Activated naive CD4-positive, alpha-beta T cell treated with anti-CD3 and anti-CD28 coated beads, Interleukin-2, amount 50 U/mL, for 16 hours (primary cell): ENCODE data around the gene MTUS2.
"Not testable (repeated sequence)": the region's sequence is repeated elsewhere in the genome, so short reads cannot be mapped to it uniquely, and the experiment has no call there.

ENCODE experiments used
- DNase-seq: peaks from one replicate; pipeline ENCODE4 v3.0.0-alpha.2; 2020

Gene MTUS2

GRCh38 chr13:29345860-29346582, 525.9 kb downstream of the MTUS2 start:
- not testable (repeated sequence) for DNase-seq

DNA sequence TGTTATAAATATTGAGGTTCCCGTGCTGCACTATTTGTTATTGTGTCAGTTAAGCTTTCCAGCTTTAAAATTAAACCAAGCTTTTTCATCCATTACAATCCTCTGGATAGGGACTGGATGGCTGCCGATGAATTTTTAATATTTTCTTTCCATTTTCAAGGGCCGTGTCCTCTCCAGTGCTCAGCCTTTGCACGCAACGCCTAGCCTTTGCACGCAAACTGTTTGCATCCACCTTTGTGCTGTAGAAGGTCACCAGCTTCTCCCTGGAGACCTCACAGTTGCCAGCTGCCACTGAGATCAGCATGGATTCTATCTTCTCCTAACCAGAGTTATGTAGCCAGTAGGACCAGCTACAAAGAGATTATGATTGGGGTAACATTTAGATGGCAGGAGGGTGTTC, 534.9 kb downstream of the MTUS2 start:
- no peak for DNase-seq

GRCh38 chr13:29359181-29359580, 539.0 kb downstream of the MTUS2 start:
- DNase-seq = no peak

- DNase-seq = no peak
Measured at GRCh38 chr13:29361716-29362115, 541.6 kb downstream of the MTUS2 start.

DNA sequence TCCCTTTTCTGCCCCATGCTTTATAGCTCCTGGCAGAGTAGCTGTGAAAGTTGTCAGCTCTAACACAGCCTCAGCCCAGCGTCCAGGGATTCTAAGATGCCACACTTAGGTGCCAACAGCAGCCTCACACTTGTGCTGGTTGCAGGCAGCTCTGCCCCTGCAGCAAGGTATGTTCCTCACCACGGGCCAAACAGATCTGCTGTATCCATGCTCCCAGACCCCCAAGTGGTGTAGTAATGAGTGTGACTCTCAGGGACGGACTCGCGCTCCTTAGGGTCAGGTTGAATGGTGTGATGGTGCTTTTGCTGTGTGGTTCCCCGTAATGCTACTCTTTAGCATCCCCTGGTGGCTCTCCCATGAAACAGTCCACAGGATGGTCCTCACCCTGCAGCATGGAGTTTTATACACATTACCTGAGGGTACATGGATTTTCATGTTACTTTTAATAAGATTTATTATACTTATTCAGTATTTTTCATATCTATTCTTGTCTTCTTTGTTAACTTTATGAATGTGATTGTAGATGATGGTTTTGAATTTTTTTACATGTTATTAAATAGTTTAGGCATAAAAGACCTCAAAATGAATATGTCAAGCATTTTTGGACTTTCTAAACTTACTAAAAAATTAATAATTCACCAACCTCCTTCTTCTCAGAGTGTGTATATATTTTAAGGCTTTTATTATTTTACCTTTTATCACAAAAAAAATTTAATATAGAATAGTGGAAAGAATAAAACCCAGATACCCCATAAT, 542.9 kb downstream of the MTUS2 start:
- no peak for DNase-seq

DNA sequence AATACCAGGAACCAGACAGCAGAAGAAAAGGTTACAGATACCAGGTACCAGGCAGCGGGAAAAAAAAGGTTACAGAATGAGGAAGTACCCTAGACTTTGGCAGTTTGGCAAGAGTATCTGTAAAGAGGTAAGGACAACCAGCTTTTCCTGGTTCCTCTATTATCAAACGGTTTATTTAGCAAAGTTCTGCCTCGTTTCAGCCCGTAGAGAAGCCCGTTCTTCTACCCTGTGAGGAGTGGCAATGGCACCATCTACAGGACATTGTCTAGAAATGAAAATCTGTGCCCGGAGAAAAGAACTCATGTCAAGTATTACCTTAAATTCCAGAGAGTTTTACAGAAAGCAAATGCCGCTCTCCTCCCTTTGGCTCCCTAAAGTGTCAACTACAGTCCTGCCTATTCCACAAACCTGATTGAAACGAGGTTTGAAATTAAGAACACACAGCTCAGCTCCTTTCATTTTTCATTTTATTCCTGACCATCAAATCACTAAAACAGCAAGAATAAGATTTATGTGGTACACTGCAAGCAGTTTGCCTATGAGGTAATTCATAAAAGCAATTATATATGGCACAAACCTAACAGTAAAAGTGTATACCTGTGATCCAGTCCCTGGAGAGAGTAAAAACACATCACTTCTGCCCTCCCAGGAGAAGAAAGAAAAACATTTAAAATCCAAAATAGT, 549.1 kb downstream of the MTUS2 start:
- no peak for DNase-seq

- DNase-seq = no peak
Measured at GRCh38 chr13:29379281-29379680, 559.1 kb downstream of the MTUS2 start.

- no peak for DNase-seq
Measured at GRCh38 chr13:29379865-29380264, 559.7 kb downstream of the MTUS2 start.

- no peak for DNase-seq
Measured at GRCh38 chr13:29382021-29382420, 561.9 kb downstream of the MTUS2 start.

DNA sequence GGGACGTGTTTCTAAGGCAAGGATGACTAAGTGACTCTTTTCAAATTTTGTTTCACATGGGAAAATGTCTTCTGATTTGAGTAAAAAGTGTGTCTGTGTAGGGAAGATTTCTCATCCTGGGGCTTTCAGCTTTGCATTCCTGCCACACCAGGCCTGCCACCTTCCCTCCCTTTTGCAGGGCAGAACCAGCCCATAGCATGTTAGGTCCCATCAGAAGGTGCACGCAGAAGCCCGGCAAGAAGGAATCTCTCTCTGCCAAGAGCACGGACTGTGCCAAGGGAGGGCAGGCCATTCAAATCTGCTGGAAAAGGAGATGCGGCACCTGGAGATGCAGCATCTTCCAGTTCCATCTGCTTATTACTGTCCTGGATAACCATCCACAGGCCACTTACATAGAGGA, 563.3 kb downstream of the MTUS2 start:
- DNase-seq = no peak

DNA sequence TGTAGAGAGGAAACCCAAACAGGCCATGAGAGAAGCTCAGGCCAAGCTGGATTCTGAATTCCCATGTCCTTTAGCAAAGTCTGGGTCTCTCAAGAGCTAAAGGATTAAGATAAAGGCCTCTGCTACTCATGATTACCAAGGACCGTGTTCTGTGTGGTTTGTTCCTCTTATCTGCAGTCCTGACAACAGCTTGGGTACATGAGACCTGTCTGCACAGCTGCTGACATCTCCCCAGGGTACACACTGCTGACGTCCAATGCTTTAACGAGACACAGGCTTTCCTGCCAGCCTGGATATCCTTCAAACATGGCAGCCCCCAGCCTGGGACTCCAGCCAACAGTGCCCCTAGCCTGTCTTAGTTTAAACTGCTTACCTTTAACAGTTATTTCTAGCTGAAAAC, 564.3 kb downstream of the MTUS2 start:
- DNase-seq = no peak

DNA sequence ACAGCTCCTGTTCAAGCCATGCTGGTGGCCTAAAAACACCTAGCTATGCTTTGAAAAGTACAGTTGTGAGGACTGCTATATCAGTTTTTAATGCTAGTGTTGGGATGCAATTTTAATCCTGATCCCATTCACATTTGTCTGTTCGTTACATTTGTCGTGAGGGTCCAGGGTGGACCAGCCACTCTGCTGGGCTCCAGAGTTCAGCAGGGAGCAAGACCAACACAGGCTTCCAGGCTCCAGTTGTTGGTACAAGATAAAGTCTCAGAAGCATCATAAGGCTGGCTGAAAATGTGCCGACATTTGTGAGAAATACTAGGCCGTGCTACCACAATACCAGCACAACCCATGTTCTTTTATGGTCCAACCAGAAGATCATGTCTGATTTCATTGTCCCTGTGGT, 564.7 kb downstream of the MTUS2 start:
- DNase-seq = no peak

DNA sequence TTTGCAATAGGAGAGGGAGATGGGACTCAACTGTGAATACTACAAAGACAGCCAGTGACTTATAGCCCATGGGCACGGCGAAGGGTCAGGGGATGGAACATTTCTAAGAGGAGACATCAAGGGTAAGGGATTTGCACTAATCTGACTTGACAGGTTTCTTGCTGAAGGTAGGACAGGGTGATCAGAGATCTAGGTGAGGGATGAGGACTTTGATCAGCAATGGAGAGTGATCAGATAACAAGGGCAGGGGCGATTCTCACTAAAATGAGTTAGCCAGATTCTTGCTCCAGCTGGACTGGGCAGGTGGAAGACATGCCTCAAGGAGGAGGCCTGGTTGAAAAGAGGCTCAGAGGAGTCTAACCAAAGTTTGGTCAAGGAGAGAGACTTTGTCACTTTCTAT, 566.1 kb downstream of the MTUS2 start:
- DNase-seq = no peak

DNA sequence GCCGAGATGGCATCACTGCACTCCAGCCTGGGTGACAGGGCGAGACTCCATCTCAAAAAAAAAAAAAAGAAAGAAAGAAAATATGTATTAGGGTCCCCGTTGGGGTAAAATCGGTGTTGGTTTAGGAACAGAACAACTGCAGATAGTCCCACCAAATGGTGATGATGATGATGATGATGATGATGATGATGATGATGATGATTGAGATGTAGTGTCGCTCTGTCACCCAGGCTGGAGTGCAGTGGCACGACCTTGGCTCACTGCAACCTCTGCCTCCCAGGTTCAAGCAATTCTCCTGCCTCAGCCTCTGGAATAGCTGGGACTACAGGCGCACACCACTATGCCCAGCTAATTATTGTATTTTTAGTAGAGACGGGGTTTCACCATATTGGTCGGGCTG, 570.5 kb downstream of the MTUS2 start:
- DNase-seq = not testable (repeated sequence)

- DNase-seq = no peak
Measured at GRCh38 chr13:29396446-29396845, 576.3 kb downstream of the MTUS2 start.

GRCh38 chr13:29397265-29397664, 577.1 kb downstream of the MTUS2 start:
- no peak for DNase-seq

GRCh38 chr13:29402166-29402636, 582.1 kb downstream of the MTUS2 start:
- no peak for DNase-seq

GRCh38 chr13:29405401-29405800, 585.3 kb downstream of the MTUS2 start:
- DNase-seq = no peak

- DNase-seq = no peak
Measured at GRCh38 chr13:29411481-29411880, 591.3 kb downstream of the MTUS2 start.

GRCh38 chr13:29418026-29418425, 597.9 kb downstream of the MTUS2 start:
- DNase-seq = no peak

DNA sequence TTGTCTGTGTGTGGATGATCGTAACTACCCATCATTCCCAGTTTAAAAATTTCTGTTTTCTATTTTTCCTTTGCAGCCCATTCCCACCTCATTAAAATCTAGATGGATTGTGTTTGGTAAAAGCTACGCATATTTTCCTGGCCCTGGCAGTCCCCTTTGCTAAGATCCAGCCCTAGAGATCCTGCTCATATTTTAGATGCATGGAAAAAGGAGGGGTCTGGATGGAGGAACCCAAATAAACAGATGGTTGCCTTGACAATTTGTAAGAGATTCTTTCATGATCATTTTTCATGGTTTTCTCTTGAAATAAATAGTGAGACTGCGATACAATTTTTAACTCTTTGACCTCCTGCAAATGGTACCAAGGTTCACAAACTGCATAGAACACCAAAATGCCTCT, 601.0 kb downstream of the MTUS2 start:
- no peak for DNase-seq

DNA sequence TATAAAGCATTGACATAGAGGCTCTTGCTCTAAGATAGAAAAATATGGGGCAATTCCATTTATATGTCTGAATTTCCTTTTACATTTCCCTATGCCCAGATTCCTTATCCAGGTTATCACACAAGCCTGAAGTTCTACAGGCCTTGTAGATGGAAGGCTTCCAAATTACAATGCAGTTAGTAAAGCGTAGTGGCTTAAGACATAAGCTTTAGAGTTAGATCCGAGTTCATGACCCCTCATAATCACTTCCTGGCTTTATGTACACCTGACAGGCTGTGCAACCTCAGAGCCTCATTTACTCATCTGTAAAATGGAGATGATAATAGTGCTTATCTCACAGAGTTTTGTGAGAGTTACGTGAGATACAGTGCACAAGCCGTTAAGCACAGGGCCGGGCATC, 601.9 kb downstream of the MTUS2 start:
- no peak for DNase-seq

- DNase-seq = no peak
Measured at GRCh38 chr13:29423050-29423449, 602.9 kb downstream of the MTUS2 start.

DNA sequence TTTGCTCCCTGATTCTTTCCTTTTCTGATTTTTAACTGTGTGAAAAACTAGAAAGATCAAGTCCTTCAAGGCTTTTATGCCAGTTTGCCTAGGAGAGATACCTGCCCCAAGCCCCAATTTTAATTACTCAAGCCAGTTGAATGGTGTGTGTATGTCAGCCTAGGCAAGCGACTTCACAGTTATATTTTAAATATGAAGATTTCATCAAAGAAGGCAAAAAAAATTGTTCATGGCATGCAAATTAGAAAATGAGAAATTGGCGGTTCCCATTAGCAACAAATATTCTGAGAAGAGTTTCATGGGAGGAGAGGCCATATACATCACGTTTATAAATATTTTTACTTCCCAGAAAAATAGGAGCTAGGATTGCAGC, 607.8 kb downstream of the MTUS2 start:
- no peak for DNase-seq
